ENCODE results near the gene HTRA1. TPM values are rescaled to one million over a fixed set of nuclear protein-coding genes. Genes with fewer than 3 reads are reported as not detected.

HTRA1 gene
- total RNA-seq, 1 experiment from 2014 or later, result 42.1 TPM

- in situ Hi-C loops (cut with HindIII; ENCODE audit: low pct_unique_long_range_greater_than_20kb, low sequenced_read_pairs), result no loop called here
These were observed 96.2 kb downstream of the HTRA1 start for GRCh38 chr10:122557516-122557915.

DNA sequence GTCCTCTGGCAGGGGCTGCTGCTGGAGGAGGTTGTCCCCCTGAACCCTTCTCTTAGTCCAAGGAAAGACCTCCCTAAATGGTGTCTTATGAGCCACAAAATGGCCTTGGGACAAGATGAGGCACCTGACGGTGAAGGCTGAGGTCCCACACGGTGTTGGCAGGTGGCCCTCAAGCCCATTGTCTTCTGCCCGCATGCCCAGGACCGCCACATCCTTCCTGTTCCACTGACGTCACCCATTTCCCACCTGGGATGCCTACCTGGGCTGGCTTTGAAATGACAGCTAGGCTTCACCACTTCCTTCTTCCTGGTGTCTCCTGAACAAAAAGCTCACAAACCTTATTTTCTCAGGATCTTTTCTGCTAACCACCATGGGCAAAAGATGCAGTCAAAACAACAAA is 97.1 kb downstream of the HTRA1 start:
- in situ Hi-C loops (cut with HindIII; ENCODE audit: low pct_unique_long_range_greater_than_20kb, low sequenced_read_pairs), result no loop called here
- no peak for DNase-seq (ENCODE audit: low read depth)

More at GRCh38 chr10:122557516-122557915, 96.2 kb downstream of the HTRA1 start:
- no peak for DNase-seq (ENCODE audit: low read depth)

GRCh38 chr10:122559228-122559627 is 97.9 kb downstream of the HTRA1 start:
- in situ Hi-C loops (cut with HindIII; ENCODE audit: low pct_unique_long_range_greater_than_20kb, low sequenced_read_pairs), result no loop called here
- no peak for DNase-seq (ENCODE audit: low read depth)

DNA sequence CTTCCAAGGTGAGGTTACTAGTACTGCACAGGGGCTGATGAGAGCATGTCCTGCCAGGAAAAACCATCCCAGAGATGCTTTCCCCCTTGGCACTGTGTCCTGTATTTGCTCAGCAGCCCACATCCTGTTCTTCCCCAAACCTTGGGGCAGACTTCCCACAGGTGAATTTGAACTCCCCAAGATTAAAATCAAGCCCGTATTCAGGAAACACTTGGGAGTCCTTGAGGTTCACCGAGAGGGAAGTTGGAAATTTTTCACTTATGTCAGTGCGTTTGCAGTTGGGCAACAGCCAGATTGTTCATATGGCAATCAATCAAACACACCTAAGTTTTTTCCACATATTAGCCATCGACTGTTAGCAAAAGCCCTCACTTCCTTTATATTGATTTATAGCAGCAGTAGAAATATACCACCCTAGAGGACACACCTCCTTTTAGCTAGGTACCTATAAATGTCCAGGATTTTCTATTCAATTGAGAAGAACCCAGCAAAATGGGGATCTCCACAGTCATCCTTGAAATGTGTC is 99.0 kb downstream of the HTRA1 start, which contains the start of gene DMBT1:
Gene DMBT1, plus strand, starts transcription at position 476 of the 526 bp plus-strand sequence. Its CDS starts 17 bp downstream, at position 493.
- in situ Hi-C loops (cut with HindIII; ENCODE audit: low pct_unique_long_range_greater_than_20kb, low sequenced_read_pairs), result no loop called here
- DNase-seq (ENCODE audit: low read depth), result no peak

GRCh38 chr10:122561212-122561611 is 99.9 kb downstream of the HTRA1 start:
- peak; percentile 61 for DNase-seq (ENCODE audit: low read depth)
- in situ Hi-C loops (cut with HindIII; ENCODE audit: low pct_unique_long_range_greater_than_20kb, low sequenced_read_pairs), result no loop called here

DNA sequence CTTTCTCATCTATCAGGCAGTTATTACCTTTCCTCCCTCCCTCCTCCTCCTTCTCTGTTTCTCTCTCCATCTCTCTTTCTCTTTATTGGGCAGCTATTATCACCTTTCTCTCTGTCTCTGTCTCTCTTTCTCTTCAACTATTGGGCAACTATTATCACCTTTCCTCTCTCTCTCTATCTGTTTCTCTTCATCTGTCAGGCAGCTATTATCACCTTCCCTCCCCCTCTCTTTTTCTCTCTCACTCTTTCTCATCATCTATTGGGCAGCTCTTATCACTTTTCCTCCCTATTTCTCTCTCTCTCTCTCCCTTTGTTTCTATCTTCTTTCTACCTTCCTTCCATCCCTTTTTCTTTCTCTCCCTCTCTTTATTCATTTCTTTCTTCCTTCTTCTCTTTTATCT is 100.4 kb downstream of the HTRA1 start:
- no peak for DNase-seq (ENCODE audit: low read depth)
- in situ Hi-C loops (cut with HindIII; ENCODE audit: low pct_unique_long_range_greater_than_20kb, low sequenced_read_pairs), result no loop called here

Other genes with a start within 250 kb of the HTRA1 start
- 0.14 and 0.88 TPM in 2 replicates for gene BTBD16, start 190.3 kb upstream of the HTRA1 start, total RNA-seq (2014; rRNA removed; shearing (Covaris generic); ENCODE audit: low replicate concordance)
- gene PLEKHA1, start 86.8 kb upstream of the HTRA1 start, total RNA-seq (2014; rRNA removed; shearing (Covaris generic); ENCODE audit: low replicate concordance), result 42.6 and 58.2 TPM in 2 replicates
- not detected in 2 replicates for gene ARMS2, start 6.9 kb upstream of the HTRA1 start, total RNA-seq (2014; rRNA removed; shearing (Covaris generic); ENCODE audit: low replicate concordance)
- gene DMBT1, start 99.2 kb downstream of the HTRA1 start, total RNA-seq (2014; rRNA removed; shearing (Covaris generic); ENCODE audit: low replicate concordance), result not detected in 2 replicates
- gene C10orf120, start 238.3 kb downstream of the HTRA1 start, total RNA-seq (2014; rRNA removed; shearing (Covaris generic); ENCODE audit: low replicate concordance), result not detected in 2 replicates